Panc1 (cell line): ENCODE measurements around the gene MCF2L. TPM values are rescaled to one million over a fixed set of nuclear protein-coding genes. Genes with fewer than 3 reads are reported as not detected.

Experiments
- ATAC-seq: fragments of 200-7000 bp; cut with Tn5 transposase; 2 replicates; pipeline ENCODE4 v1.9.1; 2020; ENCODE audit warnings: mild to moderate bottlenecking, moderate library complexity
- BruUV-seq: library from RNA; stranded (reverse); fragments of 400-500 nt; replicated peaks from 2 replicates; lab custom pipeline; 2021; lab: Mats Ljungman, UMichigan
- CTCF ChIA-PET: fragments of 300-600 bp; sonication (Branson Sonifier 250); formaldehyde crosslinking; loops from one replicate; lab custom pipeline; 2022; ENCODE audit warnings: antibody characterized with exemption; lab: Charles Lee
- POLR2A ChIA-PET: fragments of 300-600 bp; sonication (Branson Sonifier 250); formaldehyde crosslinking; loops from one replicate; lab custom pipeline; 2022; ENCODE audit warnings: antibody characterized with exemption; lab: Charles Lee
- DNase-seq: peaks from one replicate; pipeline ENCODE4 v3.0.0-alpha.2; 2010; ENCODE audit warnings: low read depth, low spot score
- H3K27ac ChIP-seq: 2 replicates; pipeline ENCODE4 v1.5.1; 2011; ENCODE audit warnings: mild to moderate bottlenecking, low read length, inconsistent platforms
- H3K27me3 ChIP-seq: fragments of 200-500 bp; sonication (Bioruptor generic); 2 replicates; pipeline ENCODE4 v1.6.0; 2014; ENCODE audit warnings: low read length, inconsistent platforms; ENCODE audit not compliant: control insufficient read depth, insufficient read depth
- H3K36me3 ChIP-seq: fragments of 200-500 bp; sonication (Bioruptor generic); 2 replicates; pipeline ENCODE4 v1.5.1; 2014; ENCODE audit warnings: inconsistent platforms, mild to moderate bottlenecking, low read length, moderate library complexity; ENCODE audit not compliant: control insufficient read depth, insufficient read depth
- H3K4me1 ChIP-seq: 2 replicates; pipeline ENCODE4 v1.5.1; 2011; ENCODE audit warnings: inconsistent platforms, mild to moderate bottlenecking, low read length, moderate library complexity; ENCODE audit not compliant: control insufficient read depth, insufficient read depth
- H3K4me3 ChIP-seq, 2 experiments: 2 replicates each; pipeline ENCODE4 v1.5.1; 2011 to 2012; ENCODE audit warnings: low read depth in 2 of 2, low read length in 2 of 2, mild to moderate bottlenecking in 2 of 2, inconsistent platforms in 1 of 2, moderate library complexity in 1 of 2
- H3K9me3 ChIP-seq: fragments of 200-500 bp; sonication (Bioruptor generic); 2 replicates; pipeline ENCODE4 v1.5.1; 2014; ENCODE audit warnings: low read depth, mild to moderate bottlenecking, inconsistent platforms, low read length, moderate library complexity; ENCODE audit not compliant: control insufficient read depth, insufficient read depth
- POLR2AphosphoS5 ChIP-seq: IDR thresholded peaks from 2 replicates; pipeline ENCODE4 v1.6.1; 2012; ENCODE audit warnings: mild to moderate bottlenecking, low read depth, low read length, moderate library complexity
- REST ChIP-seq, 2 experiments: IDR thresholded peaks; 2 replicates each; pipeline ENCODE4 v1.6.1; 2011 to 2012; ENCODE audit warnings: low read depth in 2 of 2, control low read depth in 1 of 2, low read length in 1 of 2, mild to moderate bottlenecking in 1 of 2, moderate library complexity in 1 of 2; ENCODE audit not compliant: insufficient read depth in 1 of 2
- SIN3A ChIP-seq: IDR thresholded peaks from 2 replicates; pipeline ENCODE4 v1.6.1; 2012; ENCODE audit warnings: low read depth, mild to moderate bottlenecking, low read length, moderate library complexity, borderline replicate concordance; ENCODE audit not compliant: insufficient read depth
- TCF7L2 ChIP-seq: IDR thresholded peaks from 2 replicates; pipeline ENCODE4 v1.6.1; 2011; ENCODE audit warnings: mild to moderate bottlenecking, low read depth, low read length, inconsistent platforms
- in situ Hi-C: cut with HindIII; loops from 2 replicates; pipeline ENCODE4 v1.10.0; 2016; ENCODE audit warnings: low sequenced_read_pairs, low pct_unique_long_range_greater_than_20kb
- intact Hi-C: fragments of 100-400 bp; cut with micrococcal nuclease; formaldehyde crosslinking; loops from one replicate; pipeline ENCODE4 v1.10.0; 2022; ENCODE audit not compliant: unreplicated experiment
- total RNA-seq: library from RNA; stranded (reverse); gene quantifications from one replicate; pipeline ENCODE4 v1.2.1, GENCODE V29; 2021; ENCODE audit not compliant: unreplicated experiment
- TF ChIP-seq, protein P1 (sequence below): fragments of 450-650 bp; IDR thresholded peaks from 2 replicates; pipeline ENCODE4 v1.5.1; 2017; ENCODE audit warnings: mild to moderate bottlenecking

Gene MCF2L
- total RNA-seq, 1 experiment from 2014 or later = 0.57 TPM

DNA sequence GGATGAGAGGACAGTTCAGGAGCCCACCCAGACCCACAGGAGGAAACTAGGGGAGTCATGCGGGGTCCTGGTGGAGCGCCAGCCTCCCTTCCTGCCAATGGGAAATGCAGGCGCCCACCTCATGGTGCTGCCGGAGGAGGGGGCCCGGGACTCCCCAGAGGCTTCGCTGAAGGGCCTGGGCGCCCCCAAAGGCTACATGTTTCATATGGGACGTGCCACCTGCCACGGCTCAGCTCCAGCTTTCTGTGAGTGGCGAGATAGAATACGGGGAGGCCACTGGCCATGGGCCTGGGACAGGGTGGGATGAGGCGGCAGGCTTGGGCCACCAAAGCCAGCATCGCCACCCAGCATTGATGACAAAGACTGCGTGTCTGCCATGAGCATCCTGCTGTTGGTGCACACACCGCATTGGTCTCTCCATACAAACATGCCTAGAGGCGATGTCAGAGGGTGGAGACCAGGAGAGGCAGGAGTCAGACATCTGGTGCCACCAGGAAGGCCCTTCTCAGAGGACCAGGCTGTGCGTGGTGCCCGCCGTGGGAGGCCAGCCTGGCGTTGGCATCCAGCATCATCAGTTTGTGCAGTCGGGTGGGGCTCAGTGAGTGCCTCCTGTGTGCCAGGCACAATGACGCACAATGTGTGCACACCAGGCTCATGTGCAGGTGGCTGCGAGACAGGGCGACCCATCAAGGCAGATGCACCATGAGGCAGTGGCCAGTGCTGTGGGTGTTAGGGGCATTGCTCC is 152.3 kb downstream of the MCF2L start:
- DNase-seq (no peak), ATAC-seq (no peak)
- H3K27me3 ChIP-seq = no peaks in the 10 kb centered on the region
- no peak overlapping the region for H3K27ac ChIP-seq
- no peak overlapping the region for H3K4me3 ChIP-seq
- in situ Hi-C loops (no loop called here), intact Hi-C loops (no loop called here)
- CTCF ChIA-PET = no interaction called here
- no peaks in the 10 kb centered on the region for H3K36me3 ChIP-seq
- POLR2A ChIA-PET = no interaction called here
- no TSS peak for BruUV-seq
- H3K9me3 ChIP-seq = no peaks in the 10 kb centered on the region
- TF ChIP-seq TCF7L2 (no peak), REST (IDR thresholded peaks at IDR 0.05; ENCODE audit: insufficient read depth in 1 of 2, low read depth in 2 of 2, low read length in 1 of 2) (no peak), POLR2AphosphoS5 (no peak), SIN3A (no peak)
- TF ChIP-seq, protein P1, sequence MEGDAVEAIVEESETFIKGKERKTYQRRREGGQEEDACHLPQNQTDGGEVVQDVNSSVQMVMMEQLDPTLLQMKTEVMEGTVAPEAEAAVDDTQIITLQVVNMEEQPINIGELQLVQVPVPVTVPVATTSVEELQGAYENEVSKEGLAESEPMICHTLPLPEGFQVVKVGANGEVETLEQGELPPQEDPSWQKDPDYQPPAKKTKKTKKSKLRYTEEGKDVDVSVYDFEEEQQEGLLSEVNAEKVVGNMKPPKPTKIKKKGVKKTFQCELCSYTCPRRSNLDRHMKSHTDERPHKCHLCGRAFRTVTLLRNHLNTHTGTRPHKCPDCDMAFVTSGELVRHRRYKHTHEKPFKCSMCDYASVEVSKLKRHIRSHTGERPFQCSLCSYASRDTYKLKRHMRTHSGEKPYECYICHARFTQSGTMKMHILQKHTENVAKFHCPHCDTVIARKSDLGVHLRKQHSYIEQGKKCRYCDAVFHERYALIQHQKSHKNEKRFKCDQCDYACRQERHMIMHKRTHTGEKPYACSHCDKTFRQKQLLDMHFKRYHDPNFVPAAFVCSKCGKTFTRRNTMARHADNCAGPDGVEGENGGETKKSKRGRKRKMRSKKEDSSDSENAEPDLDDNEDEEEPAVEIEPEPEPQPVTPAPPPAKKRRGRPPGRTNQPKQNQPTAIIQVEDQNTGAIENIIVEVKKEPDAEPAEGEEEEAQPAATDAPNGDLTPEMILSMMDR = no peak
- no peaks in the 10 kb centered on the region for H3K4me1 ChIP-seq

DNA sequence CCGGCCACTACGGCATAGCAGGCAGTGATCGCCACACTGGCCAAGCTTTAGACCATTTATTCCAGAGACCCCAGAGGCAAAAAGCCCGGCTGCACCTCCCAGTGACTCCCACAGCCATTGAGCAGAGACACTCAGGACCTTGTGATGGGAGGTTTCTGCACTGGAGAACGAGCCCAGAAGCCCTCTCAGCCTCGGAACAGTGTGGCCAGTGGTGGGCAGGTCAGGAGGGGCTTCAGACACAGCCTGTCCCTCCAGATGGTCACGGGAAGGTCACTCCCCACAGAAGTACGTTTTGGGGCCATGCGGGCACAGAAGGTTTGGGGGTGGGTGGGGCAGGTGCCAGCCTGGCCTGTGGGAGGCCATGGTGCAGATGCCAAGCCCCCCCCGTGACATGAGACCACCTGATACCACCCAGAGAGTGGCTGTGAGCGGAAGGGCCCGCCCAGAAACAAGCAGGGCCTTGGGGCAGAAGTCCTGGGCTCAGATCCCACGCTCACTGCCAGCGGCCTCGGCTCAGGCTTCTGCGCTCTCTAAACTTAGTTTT is 153.0 kb downstream of the MCF2L start:
- Histone ChIP-seq H3K36me3 (no peaks in the 10 kb centered on the region), H3K27me3 (no peaks in the 10 kb centered on the region), H3K9me3 (no peaks in the 10 kb centered on the region), H3K4me1 (no peaks in the 10 kb centered on the region), H3K27ac (no peak overlapping the region), H3K4me3 (no peak overlapping the region)
- ChIA-PET CTCF (no interaction called here), POLR2A (no interaction called here)
- in situ Hi-C loops (no loop called here), intact Hi-C loops (no loop called here)
- no peak for DNase-seq
- no peak for ATAC-seq
- BruUV-seq = no TSS peak
- TF ChIP-seq, protein P1 = no peak
- no peak for TF ChIP-seq POLR2AphosphoS5
- TF ChIP-seq TCF7L2 = no peak
- TF ChIP-seq REST (IDR thresholded peaks at IDR 0.05; ENCODE audit: insufficient read depth in 1 of 2, low read depth in 2 of 2, low read length in 1 of 2) = no peak
- no peak for TF ChIP-seq SIN3A
